GM12875 (cell line): ENCODE measurements around the gene SELENOM.

Experiments
- H3K4me3 ChIP-seq: one replicate; pipeline ENCODE4 v1.5.1; 2011; ENCODE audit warnings: low read depth, low read length, control low read depth
- TF ChIP-seq, protein P1 (sequence below): IDR thresholded peaks from 2 replicates; pipeline ENCODE4 v1.5.1; 2011; ENCODE audit warnings: low read depth, mild to moderate bottlenecking, control low read depth, inconsistent platforms, low read length, moderate library complexity, borderline replicate concordance; ENCODE audit not compliant: insufficient read depth

Gene SELENOM

DNA sequence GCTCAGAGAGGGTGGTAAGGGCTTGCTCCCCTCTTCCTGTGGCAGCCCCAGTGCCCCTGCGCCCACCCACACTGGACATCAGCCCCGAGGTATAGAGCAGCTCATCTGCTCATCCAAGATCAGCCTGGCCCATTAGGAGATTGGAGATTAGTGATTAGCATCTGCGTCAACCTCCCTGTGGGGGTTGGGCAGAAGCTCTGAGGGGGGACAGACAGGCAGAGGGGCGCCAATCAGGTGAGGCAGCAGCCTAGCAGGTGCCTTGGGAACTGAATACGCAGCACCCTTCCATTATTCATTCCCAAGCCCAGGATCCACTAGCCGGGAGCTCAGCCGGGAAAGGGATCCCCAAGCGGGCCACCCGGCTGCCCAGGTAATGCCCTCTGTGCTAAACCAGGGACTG, 15.2 kb downstream of the SELENOM start:
- TF ChIP-seq, protein P1, sequence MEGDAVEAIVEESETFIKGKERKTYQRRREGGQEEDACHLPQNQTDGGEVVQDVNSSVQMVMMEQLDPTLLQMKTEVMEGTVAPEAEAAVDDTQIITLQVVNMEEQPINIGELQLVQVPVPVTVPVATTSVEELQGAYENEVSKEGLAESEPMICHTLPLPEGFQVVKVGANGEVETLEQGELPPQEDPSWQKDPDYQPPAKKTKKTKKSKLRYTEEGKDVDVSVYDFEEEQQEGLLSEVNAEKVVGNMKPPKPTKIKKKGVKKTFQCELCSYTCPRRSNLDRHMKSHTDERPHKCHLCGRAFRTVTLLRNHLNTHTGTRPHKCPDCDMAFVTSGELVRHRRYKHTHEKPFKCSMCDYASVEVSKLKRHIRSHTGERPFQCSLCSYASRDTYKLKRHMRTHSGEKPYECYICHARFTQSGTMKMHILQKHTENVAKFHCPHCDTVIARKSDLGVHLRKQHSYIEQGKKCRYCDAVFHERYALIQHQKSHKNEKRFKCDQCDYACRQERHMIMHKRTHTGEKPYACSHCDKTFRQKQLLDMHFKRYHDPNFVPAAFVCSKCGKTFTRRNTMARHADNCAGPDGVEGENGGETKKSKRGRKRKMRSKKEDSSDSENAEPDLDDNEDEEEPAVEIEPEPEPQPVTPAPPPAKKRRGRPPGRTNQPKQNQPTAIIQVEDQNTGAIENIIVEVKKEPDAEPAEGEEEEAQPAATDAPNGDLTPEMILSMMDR = no peak
- no peak overlapping the region for H3K4me3 ChIP-seq

DNA sequence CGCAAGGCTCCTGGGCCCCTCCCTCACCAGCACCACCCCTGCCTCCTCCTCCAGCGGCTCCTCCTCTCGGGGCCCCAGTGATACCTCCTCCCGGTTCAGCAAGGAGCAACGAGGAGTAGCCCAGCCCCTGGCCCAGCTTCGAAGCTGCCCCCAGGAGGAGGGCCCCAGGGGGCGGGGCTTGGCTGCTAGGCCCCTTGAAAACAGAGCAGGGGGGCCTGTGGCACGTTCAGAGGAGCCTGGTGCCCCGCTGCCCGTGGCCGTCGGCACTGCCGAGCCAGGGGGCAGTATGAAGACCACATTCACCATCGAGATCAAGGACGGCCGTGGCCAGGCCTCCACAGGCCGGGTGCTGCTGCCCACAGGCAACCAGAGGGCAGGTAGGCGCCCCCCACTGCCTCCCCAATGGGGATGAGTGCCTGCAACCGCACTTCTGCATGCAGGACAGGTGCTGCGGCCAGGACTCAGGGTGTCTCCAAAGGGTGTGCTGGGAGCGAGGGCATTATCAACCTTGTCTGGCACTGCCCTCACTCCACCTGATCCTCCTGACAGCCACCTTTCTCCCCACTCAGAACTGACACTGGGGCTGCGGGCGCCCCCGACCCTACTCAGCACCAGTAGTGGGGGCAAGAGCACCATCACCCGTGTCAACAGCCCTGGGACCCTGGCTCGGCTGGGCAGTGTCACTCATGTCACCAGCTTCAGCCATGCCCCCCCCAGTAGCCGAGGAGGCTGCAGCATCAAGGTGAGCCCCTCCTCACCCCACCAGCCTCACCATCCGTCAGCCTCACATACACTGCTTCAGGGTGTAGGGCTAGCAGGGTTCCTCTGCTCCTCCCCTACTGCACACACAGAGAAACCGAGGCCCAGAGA, 16.0 kb downstream of the SELENOM start:
- no peak overlapping the region for H3K4me3 ChIP-seq
- TF ChIP-seq, protein P1 = no peak

DNA sequence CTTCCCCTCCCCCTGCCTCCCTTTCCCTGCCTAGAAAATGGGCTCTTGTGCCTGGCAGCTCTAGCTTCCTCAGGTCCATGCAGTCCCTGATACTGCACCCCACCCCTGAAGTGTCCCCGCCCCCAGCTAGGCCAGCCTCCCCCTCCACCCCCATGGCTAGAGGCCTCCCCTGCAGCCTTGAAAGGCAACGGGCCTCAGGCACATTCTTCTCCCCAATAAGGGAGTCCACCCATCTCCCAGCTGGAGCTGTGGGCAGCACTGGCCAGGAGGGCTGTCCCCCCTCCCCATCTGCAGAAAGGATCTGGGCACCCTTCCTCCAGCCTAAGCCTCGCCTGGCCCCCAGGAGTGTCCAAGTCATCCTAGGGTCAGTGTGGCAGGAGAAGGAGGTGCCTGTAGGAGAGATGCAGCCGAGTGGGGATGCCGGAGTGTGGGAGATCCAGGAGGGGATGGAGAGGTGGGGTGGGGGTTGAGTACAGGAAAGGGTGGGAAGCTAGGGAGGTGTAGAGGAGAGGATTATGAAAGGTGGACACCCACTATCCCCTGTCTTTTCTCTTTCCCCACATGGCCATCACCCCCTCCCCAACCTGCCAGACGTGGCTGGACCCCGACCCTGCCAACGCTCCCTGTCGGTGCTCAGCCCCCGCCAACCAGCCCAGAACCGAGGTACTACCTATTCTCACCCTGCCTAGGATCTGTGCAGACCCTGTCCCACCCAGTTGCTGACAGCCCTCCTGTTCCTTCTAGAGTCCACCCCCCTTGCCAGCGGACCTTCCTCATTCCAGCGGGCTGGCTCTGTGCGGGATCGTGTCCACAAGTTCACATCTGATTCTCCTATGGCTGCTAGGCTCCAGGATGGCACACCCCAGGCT, 16.9 kb downstream of the SELENOM start:
- H3K4me3 ChIP-seq = no peak overlapping the region
- TF ChIP-seq, protein P1 = no peak

DNA sequence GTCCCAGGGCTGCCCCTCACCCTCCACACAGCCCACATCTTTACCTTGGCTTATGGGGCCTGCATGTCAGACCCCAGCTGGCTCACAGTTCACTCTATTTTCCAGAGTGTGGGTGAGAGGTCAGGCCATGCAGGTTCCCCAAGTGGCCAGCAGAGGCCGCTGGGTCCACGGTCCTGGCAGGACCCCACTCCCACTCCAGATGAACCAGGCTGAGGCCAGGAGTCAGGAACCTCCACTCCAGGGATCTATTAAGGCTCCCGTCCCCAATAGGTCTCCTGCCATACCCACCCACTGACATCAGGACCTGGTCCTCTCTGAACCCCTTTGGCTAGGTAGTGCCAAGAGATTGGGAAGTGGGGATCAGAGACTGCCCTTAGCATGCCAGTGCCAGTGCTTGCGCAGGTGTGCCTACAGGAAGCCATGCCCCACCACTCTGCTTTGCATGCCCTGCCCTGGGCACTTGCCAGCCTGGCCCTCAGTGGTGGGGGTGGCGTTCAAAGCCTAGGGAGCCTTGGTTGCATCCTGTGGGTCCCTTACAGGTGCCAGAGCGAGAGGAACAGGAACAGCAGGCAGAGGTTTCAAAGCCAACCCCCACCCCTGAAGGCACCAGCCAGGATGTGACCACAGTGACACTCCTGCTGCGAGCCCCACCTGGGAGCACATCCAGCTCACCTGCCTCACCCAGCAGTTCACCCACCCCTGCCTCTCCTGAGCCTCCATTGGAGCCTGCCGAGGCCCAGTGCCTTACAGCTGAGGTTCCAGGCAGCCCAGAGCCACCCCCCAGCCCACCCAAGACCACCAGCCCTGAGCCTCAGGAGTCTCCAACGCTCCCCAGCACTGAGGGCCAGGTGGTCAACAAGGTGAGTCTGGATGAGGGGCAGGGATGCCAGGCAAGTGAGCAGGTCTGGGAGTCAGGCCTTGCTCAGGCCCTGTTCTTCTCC, 17.9 kb downstream of the SELENOM start:
- TF ChIP-seq, protein P1 = peak; percentile 88
- H3K4me3 ChIP-seq = no peak overlapping the region

DNA sequence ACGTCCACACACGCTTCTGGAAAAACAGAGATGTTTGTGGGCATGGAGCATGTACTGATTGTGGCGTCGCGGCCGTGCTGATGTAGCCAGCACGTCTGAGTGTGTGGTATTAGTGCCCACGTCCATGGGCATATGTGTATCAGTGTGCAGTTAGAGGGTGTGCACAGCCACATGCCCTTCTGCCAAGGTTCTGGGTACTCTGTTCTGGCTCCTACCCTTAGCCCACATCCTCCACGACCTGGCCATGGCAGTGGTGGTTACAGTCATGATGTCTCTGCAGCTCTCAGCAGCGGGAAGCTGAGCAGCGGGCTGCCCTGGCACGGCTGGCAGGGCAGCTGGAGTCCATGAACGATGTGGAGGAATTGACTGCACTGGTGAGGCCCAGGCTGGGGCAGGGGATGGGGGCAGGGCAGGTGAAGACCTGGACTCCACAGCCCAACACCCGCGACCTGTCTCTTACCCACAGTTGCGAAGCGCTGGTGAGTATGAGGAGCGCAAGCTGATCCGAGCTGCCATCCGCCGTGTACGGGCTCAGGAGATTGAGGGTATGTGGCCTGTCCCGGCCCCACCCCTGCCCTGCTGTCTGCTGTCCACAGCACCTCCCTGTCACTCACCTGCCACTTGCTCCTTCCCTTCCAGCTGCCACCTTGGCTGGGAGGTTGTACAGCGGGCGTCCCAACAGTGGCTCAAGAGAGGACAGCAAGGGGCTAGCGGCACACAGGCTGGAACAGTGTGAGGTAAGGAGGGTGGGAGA, 19.0 kb downstream of the SELENOM start:
- no peak overlapping the region for H3K4me3 ChIP-seq
- TF ChIP-seq, protein P1 = no peak

DNA sequence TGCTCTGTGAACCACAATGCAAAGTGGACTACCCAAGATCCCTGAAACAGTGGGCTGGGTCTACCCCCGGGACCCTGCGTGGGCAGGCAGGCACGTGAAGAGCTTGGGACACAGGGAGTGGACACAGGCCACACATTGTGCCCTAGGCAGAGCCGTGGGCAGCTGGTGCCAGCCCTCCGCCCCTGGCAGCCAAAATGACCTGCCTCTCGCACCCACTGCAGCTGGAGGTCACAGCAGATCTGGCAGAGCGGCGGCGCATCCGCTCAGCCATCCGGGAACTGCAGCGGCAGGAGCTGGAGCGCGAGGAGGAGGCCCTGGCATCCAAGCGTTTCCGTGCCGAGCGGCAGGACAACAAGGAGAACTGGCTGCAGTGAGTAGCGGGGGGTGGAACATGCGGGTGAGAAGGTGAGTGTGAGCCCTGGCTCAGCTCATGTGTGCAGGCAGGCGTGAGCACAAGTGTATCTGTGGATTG, 19.6 kb downstream of the SELENOM start:
- H3K4me3 ChIP-seq = no peak overlapping the region
- TF ChIP-seq, protein P1 = no peak
